Measurements from ENCODE around the gene IGSF9.

The IGSF9 gene

GRCh38 chr1:159987186-159987585 lies 41.8 kb upstream of the IGSF9 start:
- peaks cover 33% of the 10 kb centered on the region for H3K27me3 ChIP-seq (ENCODE audit: low read depth, low read length)
- H3K27ac ChIP-seq (ENCODE audit: low read length), result no peak overlapping the region
- no peaks in the 10 kb centered on the region for H3K79me2 ChIP-seq (ENCODE audit: low read length)
- H3K36me3 ChIP-seq (replicated peaks; ENCODE audit: low read depth, low read length), result no peaks in the 10 kb centered on the region
- H3K9ac ChIP-seq (ENCODE audit: low read length), result no peak overlapping the region
- H3K4me3 ChIP-seq (ENCODE audit: low read length), result no peak overlapping the region
- H4K20me1 ChIP-seq (ENCODE audit: insufficient read depth, low read length), result no peaks in the 10 kb centered on the region
- TF ChIP-seq EZH2phosphoT487 (IDR thresholded peaks at IDR 0.05; ENCODE audit: low read depth) (no peak), CTCF (IDR thresholded peaks at IDR 0.05; ENCODE audit: low read depth, low read length) (no peak)
- H3K9me3 ChIP-seq (ENCODE audit: insufficient read depth, low read length), result no peaks in the 10 kb centered on the region
- H2AFZ ChIP-seq (ENCODE audit: low read depth, low read length), result no peak overlapping the region
- no peak overlapping the region for H3K4me2 ChIP-seq (ENCODE audit: low read length)
- peaks cover 8% of the 10 kb centered on the region for H3K4me1 ChIP-seq (ENCODE audit: low read length)

GRCh38 chr1:159986531-159986930 lies 41.1 kb upstream of the IGSF9 start:
- Histone ChIP-seq H3K27ac (ENCODE audit: low read length) (no peak overlapping the region), H3K36me3 (replicated peaks; ENCODE audit: low read depth, low read length) (no peaks in the 10 kb centered on the region), H3K9me3 (ENCODE audit: insufficient read depth, low read length) (no peaks in the 10 kb centered on the region), H2AFZ (ENCODE audit: low read depth, low read length) (no peak overlapping the region), H3K79me2 (ENCODE audit: low read length) (no peaks in the 10 kb centered on the region), H3K27me3 (ENCODE audit: low read depth, low read length) (peaks cover 29% of the 10 kb centered on the region), H3K4me2 (ENCODE audit: low read length) (no peak overlapping the region), H3K9ac (ENCODE audit: low read length) (no peak overlapping the region), H3K4me3 (ENCODE audit: low read length) (no peak overlapping the region), H4K20me1 (ENCODE audit: insufficient read depth, low read length) (no peaks in the 10 kb centered on the region), H3K4me1 (ENCODE audit: low read length) (peaks cover 5% of the 10 kb centered on the region)
- TF ChIP-seq EZH2phosphoT487 (IDR thresholded peaks at IDR 0.05; ENCODE audit: low read depth), result no peak
- TF ChIP-seq CTCF (IDR thresholded peaks at IDR 0.05; ENCODE audit: low read depth, low read length), result no peak

GRCh38 chr1:159986093-159986492 lies 40.7 kb upstream of the IGSF9 start:
- no peak overlapping the region for H2AFZ ChIP-seq (ENCODE audit: low read depth, low read length)
- no peaks in the 10 kb centered on the region for H3K36me3 ChIP-seq (replicated peaks; ENCODE audit: low read depth, low read length)
- no peak for TF ChIP-seq CTCF (IDR thresholded peaks at IDR 0.05; ENCODE audit: low read depth, low read length)
- no peak for TF ChIP-seq EZH2phosphoT487 (IDR thresholded peaks at IDR 0.05; ENCODE audit: low read depth)
- no peaks in the 10 kb centered on the region for H3K79me2 ChIP-seq (ENCODE audit: low read length)
- peaks cover 29% of the 10 kb centered on the region for H3K27me3 ChIP-seq (ENCODE audit: low read depth, low read length)
- no peak overlapping the region for H3K27ac ChIP-seq (ENCODE audit: low read length)
- H3K4me3 ChIP-seq (ENCODE audit: low read length), result no peak overlapping the region
- H3K4me2 ChIP-seq (ENCODE audit: low read length), result no peak overlapping the region
- H4K20me1 ChIP-seq (ENCODE audit: insufficient read depth, low read length), result no peaks in the 10 kb centered on the region
- peaks cover 1% of the 10 kb centered on the region for H3K4me1 ChIP-seq (ENCODE audit: low read length)
- no peak overlapping the region for H3K9ac ChIP-seq (ENCODE audit: low read length)
- H3K9me3 ChIP-seq (ENCODE audit: insufficient read depth, low read length), result no peaks in the 10 kb centered on the region

GRCh38 chr1:159985473-159985872 lies 40.1 kb upstream of the IGSF9 start:
- Histone ChIP-seq H4K20me1 (ENCODE audit: insufficient read depth, low read length) (no peaks in the 10 kb centered on the region), H3K27ac (ENCODE audit: low read length) (no peak overlapping the region), H3K36me3 (replicated peaks; ENCODE audit: low read depth, low read length) (no peaks in the 10 kb centered on the region), H2AFZ (ENCODE audit: low read depth, low read length) (no peak overlapping the region), H3K4me2 (ENCODE audit: low read length) (no peak overlapping the region), H3K4me3 (ENCODE audit: low read length) (no peak overlapping the region), H3K9me3 (ENCODE audit: insufficient read depth, low read length) (no peaks in the 10 kb centered on the region), H3K9ac (ENCODE audit: low read length) (no peak overlapping the region), H3K4me1 (ENCODE audit: low read length) (no peaks in the 10 kb centered on the region), H3K27me3 (ENCODE audit: low read depth, low read length) (peaks cover 33% of the 10 kb centered on the region), H3K79me2 (ENCODE audit: low read length) (no peaks in the 10 kb centered on the region)
- TF ChIP-seq CTCF (IDR thresholded peaks at IDR 0.05; ENCODE audit: low read depth, low read length) (no peak), EZH2phosphoT487 (IDR thresholded peaks at IDR 0.05; ENCODE audit: low read depth) (no peak)
